IPS-18a (cell line): Measurements from ENCODE around the gene ADRA1B.
"Not testable (repeated sequence)": the region's sequence is repeated elsewhere in the genome, so short reads cannot be mapped to it uniquely, and the experiment has no call there.

Experiments used
- H3K27ac ChIP-seq: one replicate; pipeline ENCODE4 v1.5.1; 2013; ENCODE audit warnings: low read length
- H3K27me3 ChIP-seq: one replicate; pipeline ENCODE4 v1.6.1; 2013; ENCODE audit warnings: mild to moderate bottlenecking, low read length; ENCODE audit not compliant: control insufficient read depth, insufficient read depth
- H3K36me3 ChIP-seq: one replicate; pipeline ENCODE4 v1.6.1; 2013; ENCODE audit warnings: low read depth, low read length; ENCODE audit not compliant: control insufficient read depth
- H3K4me1 ChIP-seq: one replicate; pipeline ENCODE4 v1.6.1; 2013; ENCODE audit warnings: low read depth, low read length; ENCODE audit not compliant: control insufficient read depth
- H3K4me3 ChIP-seq: one replicate; pipeline ENCODE4 v1.5.1; 2013; ENCODE audit warnings: low read length
- H3K9ac ChIP-seq: one replicate; pipeline ENCODE4 v1.6.1; 2013; ENCODE audit warnings: mild to moderate bottlenecking, low read length, moderate library complexity
- H3K9me3 ChIP-seq: one replicate; pipeline ENCODE4 v1.6.1; 2013; ENCODE audit warnings: low read depth, low read length; ENCODE audit not compliant: control insufficient read depth

ADRA1B gene

DNA sequence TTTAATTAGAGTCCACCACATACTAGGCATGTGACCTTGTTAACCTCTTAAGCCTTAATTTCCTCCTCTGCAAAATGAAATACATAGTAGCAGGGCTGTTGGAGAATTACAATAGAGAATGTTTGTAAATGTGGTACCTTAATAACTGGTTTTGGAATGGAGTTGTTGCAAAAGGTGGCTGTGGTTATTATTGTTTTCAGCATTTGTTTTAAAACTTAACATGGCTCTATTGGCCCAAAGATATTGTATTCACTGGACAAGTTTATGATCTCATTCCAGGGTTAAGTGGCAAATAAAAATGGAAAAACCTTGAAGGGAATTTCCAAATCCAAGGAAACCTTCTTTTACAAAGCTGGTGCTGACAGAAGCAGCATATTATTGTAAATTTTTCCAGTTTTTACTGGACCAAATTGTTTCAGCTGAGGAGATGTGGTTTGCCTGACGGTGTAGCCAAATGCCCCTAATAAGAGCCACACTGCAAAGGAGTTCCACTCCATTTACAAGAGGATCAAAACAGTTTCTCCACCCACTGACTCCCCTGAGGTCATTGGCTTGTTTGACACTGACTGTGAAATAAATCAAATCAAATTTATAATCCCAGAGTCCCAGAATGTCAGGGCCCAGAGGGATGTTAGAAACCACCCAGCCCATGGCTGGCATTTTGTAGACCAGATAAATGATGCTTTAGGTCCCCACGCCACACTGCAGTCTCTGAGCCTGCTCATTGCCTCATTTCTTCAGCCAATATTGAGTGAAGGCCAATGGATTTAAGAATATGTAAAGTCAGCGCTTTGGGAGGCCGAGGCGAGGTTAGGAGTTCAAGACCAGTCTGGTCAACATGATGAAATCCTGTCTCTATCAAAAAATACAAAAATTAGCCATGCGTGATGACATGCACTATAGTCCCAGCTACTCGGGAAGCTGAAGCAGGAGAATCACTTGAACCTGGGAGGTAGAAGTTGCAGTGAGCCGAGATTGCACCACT lies 45.2 kb downstream of the ADRA1B start:
- Histone ChIP-seq H3K4me3 (no peak overlapping the region), H3K27me3 (no peaks in the 10 kb centered on the region), H3K9ac (no peak overlapping the region), H3K36me3 (no peaks in the 10 kb centered on the region), H3K4me1 (no peaks in the 10 kb centered on the region), H3K9me3 (no peaks in the 10 kb centered on the region), H3K27ac (no peak overlapping the region)

GRCh38 chr5:159962214-159962613 lies 45.9 kb downstream of the ADRA1B start:
- Histone ChIP-seq H3K9me3 (no peaks in the 10 kb centered on the region), H3K27ac (no peak overlapping the region), H3K9ac (no peak overlapping the region), H3K27me3 (no peaks in the 10 kb centered on the region), H3K36me3 (no peaks in the 10 kb centered on the region), H3K4me1 (no peaks in the 10 kb centered on the region), H3K4me3 (no peak overlapping the region)

DNA sequence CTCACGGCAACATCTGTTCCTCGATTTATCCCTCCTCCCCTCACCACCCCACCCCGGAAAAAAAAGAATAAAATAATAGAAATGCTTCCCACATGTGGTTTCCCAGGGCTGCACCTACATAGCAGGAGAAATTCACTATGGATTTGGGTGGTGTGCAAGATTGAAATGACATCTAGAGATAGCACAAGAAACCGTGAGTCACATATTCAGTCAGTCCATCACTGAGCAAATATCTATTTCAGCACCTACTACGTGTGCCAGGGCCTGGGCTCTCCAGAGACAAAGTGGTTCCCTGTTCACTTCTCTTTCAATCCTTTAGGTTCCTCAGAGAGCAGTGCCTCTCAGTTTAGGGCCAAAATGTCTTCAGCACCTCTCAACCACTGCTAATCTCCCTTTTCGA lies 47.7 kb downstream of the ADRA1B start:
- no peaks in the 10 kb centered on the region for H3K4me1 ChIP-seq

GRCh38 chr5:159965031-159965837 lies 49.0 kb downstream of the ADRA1B start:
- no peak overlapping the region for H3K9ac ChIP-seq
- H3K9me3 ChIP-seq = no peaks in the 10 kb centered on the region
- H3K36me3 ChIP-seq = no peaks in the 10 kb centered on the region
- H3K27me3 ChIP-seq = peaks cover 3% of the 10 kb centered on the region
- H3K4me3 ChIP-seq = no peak overlapping the region
- no peak overlapping the region for H3K27ac ChIP-seq
- no peaks in the 10 kb centered on the region for H3K4me1 ChIP-seq

More for the DNA sequence above, 47.7 kb downstream of the ADRA1B start:
- H3K9me3 ChIP-seq = no peaks in the 10 kb centered on the region
- H3K27me3 ChIP-seq = no peaks in the 10 kb centered on the region
- H3K27ac ChIP-seq = no peak overlapping the region
- H3K4me3 ChIP-seq = no peak overlapping the region
- H3K36me3 ChIP-seq = no peaks in the 10 kb centered on the region
- H3K9ac ChIP-seq = no peak overlapping the region

DNA sequence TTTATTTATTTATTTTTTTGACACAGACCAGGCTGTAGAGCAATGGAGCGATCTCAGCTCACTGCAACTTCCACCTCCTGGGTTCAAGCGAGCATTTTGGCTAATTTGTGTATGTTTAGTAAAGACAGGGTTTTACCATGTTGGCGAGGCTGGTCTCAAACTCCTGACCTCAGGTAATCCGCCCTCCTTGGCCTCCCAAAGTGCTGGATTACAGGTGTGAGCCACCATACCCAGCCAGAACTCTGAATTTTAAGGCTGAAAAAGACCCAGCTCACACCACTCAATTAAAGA lies 49.5 kb downstream of the ADRA1B start:
- not testable (repeated sequence) for H3K36me3 ChIP-seq, H3K27me3 ChIP-seq, H3K9me3 ChIP-seq, H3K4me1 ChIP-seq, H3K9ac ChIP-seq, H3K27ac ChIP-seq, H3K4me3 ChIP-seq

DNA sequence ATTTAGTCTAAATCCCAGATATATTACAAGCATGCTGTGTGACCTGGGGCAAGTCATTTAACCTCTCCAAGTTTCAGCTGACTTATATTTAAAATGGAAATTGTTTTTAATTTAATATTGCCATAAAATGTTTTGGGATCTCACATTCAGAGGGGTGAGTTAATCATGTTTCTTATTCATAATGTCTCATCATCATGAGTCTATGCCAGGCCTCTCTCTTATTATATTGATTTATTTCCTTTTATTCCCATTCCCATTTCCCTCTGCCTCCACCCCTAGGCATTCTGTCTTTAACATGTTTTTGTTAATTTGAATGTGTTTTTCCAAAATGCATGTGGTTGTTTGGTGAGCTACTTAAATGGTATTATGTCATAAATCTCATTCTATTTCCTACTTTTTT lies 53.7 kb downstream of the ADRA1B start:
- Histone ChIP-seq H3K27me3 (peaks cover 43% of the 10 kb centered on the region), H3K36me3 (no peaks in the 10 kb centered on the region), H3K4me3 (no peak overlapping the region), H3K27ac (no peak overlapping the region), H3K9ac (no peak overlapping the region), H3K9me3 (no peaks in the 10 kb centered on the region), H3K4me1 (no peaks in the 10 kb centered on the region)

DNA sequence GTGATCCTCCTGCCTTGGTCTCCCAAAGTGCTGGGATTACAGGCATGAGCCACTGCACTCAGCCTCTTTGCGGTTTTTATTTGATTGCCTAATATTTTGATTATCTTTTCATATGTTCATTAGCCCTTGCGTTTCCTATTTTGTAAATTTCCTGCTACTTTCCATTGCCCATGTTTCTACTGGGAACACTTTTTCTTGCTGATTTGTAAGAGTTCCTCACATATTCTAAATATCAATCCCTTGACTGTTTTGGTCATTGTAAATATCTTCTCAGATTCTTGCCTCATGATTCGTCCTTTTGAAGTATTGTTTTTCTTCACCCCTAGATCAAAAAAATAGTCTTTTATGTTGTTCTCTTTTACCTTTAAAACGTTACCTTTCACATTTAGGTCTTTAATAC lies 54.8 kb downstream of the ADRA1B start:
- no peak overlapping the region for H3K27ac ChIP-seq
- no peaks in the 10 kb centered on the region for H3K4me1 ChIP-seq
- H3K27me3 ChIP-seq = peaks cover 43% of the 10 kb centered on the region
- no peaks in the 10 kb centered on the region for H3K36me3 ChIP-seq
- H3K4me3 ChIP-seq = no peak overlapping the region
- no peak overlapping the region for H3K9ac ChIP-seq
- H3K9me3 ChIP-seq = no peaks in the 10 kb centered on the region

DNA sequence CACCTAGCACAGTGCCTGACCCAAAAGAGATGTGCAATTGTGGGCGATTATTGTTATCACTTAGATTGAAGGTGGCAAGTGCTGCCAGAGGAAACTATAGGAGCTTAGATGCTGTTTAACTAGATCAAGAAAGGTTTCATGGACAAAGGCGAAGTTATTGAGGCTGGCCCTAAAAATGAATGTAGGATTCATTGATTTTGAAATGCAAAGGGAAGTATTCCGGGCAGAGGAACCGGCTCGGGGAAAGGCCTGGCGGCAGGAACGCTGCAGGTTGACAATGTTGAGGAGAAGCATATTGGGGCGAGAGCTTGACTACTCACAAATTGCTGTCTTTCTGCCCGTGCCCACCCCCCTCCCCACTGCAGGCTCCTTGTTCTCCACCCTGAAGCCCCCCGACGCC lies 55.2 kb downstream of the ADRA1B start:
- Histone ChIP-seq H3K4me1 (no peaks in the 10 kb centered on the region), H3K9me3 (no peaks in the 10 kb centered on the region), H3K9ac (no peak overlapping the region), H3K4me3 (peak overlapping the region; percentile 44), H3K27ac (no peak overlapping the region), H3K27me3 (peaks cover 43% of the 10 kb centered on the region), H3K36me3 (no peaks in the 10 kb centered on the region)

DNA sequence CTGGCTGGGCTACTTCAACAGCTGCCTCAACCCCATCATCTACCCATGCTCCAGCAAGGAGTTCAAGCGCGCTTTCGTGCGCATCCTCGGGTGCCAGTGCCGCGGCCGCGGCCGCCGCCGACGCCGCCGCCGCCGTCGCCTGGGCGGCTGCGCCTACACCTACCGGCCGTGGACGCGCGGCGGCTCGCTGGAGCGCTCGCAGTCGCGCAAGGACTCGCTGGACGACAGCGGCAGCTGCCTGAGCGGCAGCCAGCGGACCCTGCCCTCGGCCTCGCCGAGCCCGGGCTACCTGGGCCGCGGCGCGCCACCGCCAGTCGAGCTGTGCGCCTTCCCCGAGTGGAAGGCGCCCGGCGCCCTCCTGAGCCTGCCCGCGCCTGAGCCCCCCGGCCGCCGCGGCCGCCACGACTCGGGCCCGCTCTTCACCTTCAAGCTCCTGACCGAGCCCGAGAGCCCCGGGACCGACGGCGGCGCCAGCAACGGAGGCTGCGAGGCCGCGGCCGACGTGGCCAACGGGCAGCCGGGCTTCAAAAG lies 55.7 kb downstream of the ADRA1B start:
- no peak overlapping the region for H3K27ac ChIP-seq
- no peaks in the 10 kb centered on the region for H3K9me3 ChIP-seq
- peak overlapping the region; percentile 44 for H3K4me3 ChIP-seq
- H3K4me1 ChIP-seq = no peaks in the 10 kb centered on the region
- no peaks in the 10 kb centered on the region for H3K36me3 ChIP-seq
- H3K9ac ChIP-seq = no peak overlapping the region
- peaks cover 43% of the 10 kb centered on the region for H3K27me3 ChIP-seq

- H3K36me3 ChIP-seq = no peaks in the 10 kb centered on the region
- no peaks in the 10 kb centered on the region for H3K4me1 ChIP-seq
- no peak overlapping the region for H3K27ac ChIP-seq
- H3K4me3 ChIP-seq = peak overlapping the region; percentile 44
- H3K27me3 ChIP-seq = peaks cover 43% of the 10 kb centered on the region
- no peaks in the 10 kb centered on the region for H3K9me3 ChIP-seq
- no peak overlapping the region for H3K9ac ChIP-seq
Measured at GRCh38 chr5:159972538-159973362, 56.5 kb downstream of the ADRA1B start.

DNA sequence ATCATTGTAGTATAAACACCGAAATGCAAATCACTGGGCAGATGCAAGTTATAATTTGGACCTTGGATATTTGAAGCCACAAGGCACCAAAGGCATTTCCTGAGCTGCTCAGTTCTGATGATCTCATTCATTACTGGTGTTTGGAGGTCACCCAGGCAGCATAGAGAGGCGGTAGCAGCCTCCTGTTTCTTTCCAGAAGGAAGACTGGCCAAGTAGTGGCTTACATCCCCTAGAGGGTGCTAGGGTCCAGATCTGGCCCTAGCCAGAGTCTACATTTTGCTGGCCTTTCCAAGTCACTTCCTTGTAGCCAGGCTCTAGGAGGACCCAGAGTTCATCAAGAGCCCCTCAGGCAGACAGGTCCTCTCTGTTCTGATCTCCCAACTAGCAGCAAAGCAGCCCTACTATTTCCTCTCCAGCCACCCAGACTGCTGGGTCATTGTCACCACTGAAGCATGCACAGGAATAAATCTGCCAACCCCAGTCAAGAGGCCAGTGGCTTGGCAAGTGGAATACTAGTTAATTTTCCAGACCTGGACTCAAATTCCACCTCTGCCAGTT lies 59.3 kb downstream of the ADRA1B start:
- Histone ChIP-seq H3K4me3 (no peak overlapping the region), H3K4me1 (no peaks in the 10 kb centered on the region), H3K36me3 (no peaks in the 10 kb centered on the region), H3K9me3 (no peaks in the 10 kb centered on the region), H3K27me3 (peaks cover 37% of the 10 kb centered on the region), H3K27ac (no peak overlapping the region), H3K9ac (no peak overlapping the region)
